Body of pancreas (tissue), 4 donors: Measurements from ENCODE around the gene ITGB4.

Experiments used
- CTCF ChIP-seq, 7 experiments: fragments of 450-650 bp in 4 of 7; fragments of 200-600 bp in 3 of 7; sonication (generic) in 3 of 7; IDR thresholded peaks; one replicate each; pipeline ENCODE4 v1.5.1; 2016 to 2019; ENCODE audit warnings: antibody characterized with exemption in 7 of 7
- POLR2A ChIP-seq, 3 donors: fragments of 450-650 bp; IDR thresholded peaks; one replicate each; pipeline ENCODE4 v1.6.1; 2016; ENCODE audit warnings: antibody characterized with exemption in 3 of 3, mild to moderate bottlenecking in 2 of 3

- TF ChIP-seq CTCF (IDR thresholded peaks at IDR 0.05) (no peak), POLR2A (IDR thresholded peaks at IDR 0.05) (no peak)
Observed at GRCh38 chr17:75740215-75740614, 19.0 kb downstream of the ITGB4 start.
